Middle frontal gyrus (tissue), 1 donor: ENCODE data around the gene SYT13.

Source experiments
- DNase-seq: peaks from one replicate; pipeline ENCODE4 v3.0.0-alpha.2; 2015; ENCODE audit warnings: low spot score; ENCODE audit errors: extremely low spot score

The SYT13 gene

DNA sequence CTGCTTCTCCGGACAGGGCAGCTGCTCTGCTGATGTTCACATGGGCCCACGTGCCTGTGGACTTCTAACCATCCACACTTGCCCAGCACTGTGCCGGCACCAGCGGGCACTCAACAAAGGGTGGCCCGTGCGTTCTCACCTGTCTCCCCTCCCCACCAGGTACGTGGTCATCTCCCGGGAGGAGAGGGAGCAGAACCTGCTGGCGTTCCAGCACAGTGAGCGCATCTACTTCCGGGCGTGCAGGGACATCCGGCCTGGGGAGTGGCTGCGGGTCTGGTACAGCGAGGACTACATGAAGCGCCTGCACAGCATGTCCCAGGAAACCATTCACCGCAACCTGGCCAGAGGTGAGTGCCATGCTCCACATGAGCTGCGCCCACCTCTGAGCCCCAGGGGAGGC, 66.7 kb downstream of the SYT13 start:
- no peak for DNase-seq

DNA sequence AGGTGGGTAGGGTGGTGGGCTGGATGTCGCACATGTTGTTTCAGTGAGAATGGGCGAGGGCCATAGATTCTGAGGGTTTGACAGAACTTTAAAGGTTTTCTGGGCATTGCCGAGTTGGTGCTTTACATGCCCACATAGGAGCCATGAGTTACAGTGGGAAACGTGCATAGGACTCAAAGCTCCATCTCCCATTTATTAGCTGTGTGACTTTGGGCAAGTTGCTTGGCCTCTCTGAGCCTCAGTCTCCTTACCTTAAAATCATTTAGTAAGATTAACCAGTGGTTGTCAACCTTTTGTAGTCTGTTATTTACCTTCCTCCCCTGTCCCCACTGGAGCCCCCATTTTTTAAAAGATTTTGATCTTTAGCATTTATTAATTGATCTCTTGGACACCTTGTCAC, 67.4 kb downstream of the SYT13 start:
- DNase-seq, result no peak

DNA sequence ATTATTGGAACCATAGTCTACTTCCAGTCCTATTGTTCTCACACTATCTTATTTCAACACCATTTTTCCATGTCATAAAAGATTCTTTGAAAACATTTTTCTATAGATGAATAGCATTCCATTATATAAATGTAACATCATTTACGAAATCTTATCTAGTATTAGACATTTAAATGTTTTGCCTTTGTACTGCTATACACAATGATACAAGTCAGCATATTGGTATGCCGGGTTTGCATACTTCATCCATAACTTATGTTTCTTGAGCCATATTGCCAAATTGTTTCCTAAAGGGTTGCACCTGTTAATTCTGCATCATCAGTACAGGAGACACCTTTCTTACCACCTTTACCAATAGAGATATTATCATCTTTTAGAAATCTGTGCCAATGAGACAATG, 68.2 kb downstream of the SYT13 start:
- DNase-seq, result no peak

DNA sequence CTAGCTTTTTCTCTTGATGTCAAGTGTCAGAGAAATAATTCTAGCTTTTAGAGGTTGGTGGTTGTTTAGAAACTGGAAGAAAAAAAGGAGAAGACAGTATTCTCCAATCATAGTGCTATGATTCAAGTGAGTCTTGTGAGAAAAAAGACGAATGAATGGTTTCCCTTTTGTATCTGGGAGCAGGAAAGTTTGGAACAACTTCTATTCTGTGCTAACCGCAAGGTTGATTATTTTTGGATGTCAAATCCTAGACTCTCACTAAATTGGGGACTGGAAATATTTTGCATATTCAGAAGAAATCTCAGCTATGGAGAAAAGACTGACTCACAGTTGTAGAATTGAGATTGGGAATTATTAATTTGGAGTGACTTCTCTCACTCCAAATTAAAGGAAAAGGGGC, 69.2 kb downstream of the SYT13 start:
- DNase-seq, result no peak

DNA sequence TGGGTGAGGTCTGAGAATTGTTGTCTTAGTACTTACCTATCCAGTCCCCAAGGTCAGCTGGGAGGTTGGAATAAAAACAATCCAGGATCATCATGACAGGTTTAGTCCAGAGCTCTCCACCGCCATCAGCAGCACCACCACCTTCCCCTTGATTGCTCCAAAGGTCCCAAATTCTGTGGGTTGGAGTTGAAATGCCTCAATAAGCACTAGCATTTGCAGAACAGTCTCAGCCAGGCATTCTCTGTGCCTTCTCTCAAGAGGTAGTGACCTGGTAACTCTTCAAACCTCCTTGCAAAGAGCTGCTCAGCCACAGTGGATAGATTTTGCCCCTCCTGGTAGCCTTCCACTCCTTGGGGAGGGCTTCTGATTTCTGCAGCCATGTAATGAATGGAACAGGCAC, 70.1 kb downstream of the SYT13 start:
- no peak for DNase-seq

DNA sequence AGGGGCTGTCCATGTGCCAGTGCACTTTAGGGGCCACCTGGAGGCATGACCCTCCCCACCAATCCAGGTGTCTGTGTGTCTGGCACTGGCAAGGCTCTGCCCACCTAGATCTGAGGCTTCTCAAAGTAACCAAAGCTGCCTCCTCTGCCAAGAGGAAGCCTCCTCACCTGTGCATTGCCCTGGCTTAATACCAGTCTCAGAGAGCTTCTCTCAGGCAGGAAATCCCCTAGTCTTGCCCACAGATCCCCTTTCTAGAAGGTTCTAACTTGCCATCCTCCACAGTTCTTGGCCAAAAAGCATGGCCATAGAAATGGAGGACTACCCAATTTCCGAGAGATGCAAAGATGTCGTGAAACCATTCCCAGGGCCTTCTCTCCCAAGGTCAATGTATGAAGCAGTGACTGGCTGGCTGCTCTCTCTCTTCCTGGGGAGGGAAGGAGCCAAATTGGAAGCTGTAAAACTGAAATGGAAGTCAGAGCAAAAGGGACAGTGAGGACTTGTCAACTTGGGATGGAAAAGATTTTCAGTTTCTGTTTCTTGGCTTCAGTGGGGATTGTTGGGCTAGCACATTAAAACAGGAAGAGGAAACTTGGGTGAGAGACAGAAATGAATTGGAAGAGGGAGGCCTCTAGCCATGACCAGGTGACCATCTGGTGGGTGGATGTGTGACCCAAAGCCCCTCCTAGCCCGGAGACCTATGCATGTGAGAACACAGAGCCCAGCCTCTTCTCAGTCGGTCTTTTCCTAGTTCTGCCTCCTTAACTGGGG, 70.9 kb downstream of the SYT13 start:
- DNase-seq, result no peak

DNA sequence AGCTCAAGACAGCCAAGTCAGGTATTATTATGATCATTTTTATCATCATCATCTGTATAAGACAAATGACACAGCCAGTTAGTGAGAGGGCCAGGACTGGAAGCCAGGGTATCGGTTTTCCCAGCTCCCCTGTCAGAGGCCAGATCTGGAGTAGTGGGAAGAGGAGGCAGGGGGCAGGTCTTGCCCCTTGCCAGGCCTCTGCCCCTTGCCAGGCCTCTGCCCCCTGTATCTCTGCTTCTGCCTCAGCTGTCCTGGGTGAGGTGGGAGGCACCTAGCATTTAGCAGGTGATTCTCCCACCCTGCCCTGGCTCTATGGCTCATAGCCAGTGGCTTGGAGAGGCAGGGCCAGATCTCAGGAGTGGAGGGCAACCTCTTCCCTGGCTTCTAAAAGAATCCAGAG, 72.4 kb downstream of the SYT13 start:
- no peak for DNase-seq

DNA sequence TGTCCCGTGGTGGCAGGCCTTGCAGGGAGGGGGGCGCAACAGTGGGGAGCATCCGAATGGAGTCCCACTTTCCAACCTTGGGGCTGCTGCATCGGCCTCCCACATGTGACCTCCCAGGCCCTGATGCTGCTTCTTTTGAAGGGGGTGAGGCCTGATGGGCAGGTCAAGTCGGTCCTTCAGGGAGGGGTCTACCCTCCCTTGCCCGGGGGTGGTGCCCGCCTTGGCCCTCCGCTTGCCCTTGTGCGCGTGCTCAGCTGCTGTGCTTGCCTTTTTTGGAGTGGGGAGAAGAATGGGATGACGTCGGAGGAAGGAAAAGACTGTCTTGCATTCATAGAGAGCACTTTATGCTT, 72.8 kb downstream of the SYT13 start:
- DNase-seq, result no peak

DNA sequence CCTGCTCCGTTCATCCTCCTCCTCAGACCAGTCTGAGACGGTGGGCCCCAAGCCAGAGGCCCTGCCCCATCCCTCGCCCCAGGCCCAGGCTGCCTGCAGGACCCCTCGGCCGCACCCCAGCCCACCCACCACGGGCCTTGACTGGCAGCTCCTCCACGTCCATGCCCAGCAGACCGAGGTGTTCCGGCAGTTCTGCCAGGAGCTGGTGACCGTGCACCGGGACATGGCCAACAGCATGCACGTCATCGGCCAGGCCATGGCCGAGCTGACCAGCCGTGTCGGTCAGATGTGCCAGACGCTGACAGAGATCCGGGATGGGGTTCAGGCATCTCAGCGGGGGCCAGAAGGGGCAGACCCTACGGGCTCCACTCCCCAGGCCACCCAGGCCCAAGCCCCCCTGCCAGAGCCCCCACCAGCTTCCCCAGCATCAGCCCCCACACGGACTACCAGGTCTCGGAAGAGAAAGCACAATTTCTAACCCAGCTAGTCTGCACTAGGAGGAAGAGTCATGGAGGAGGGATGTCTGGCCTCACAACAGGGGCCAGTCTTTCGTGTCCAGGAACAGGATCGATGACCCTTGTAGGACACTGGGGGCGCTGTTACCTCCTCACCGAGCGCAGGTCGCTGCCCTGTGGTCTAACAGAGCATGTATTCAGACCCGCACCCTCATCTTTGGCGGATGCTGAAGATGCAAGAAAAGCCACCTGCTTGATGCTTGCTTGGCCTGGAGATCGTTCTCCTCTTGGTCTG, 73.4 kb downstream of the SYT13 start:
- no peak for DNase-seq

DNA sequence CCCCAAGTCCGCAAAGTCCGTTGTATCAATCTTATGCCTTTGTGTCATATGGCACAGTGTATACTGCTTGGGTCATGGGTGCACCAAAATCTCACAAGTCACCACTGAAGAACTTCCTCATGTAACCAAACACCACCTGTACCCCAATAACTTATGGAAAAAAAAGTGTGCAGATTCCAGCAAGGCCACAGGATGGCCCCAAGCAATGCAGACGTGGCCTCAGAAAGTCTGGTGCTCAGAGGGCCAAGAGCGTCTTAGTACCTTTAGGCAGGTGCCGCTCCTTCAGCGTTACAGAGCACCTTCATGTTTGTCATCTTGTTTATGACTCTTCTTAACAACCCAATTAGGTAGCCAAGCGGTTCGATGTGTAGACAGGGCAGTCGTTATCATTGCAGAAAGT, 74.4 kb downstream of the SYT13 start:
- DNase-seq, result no peak

DNA sequence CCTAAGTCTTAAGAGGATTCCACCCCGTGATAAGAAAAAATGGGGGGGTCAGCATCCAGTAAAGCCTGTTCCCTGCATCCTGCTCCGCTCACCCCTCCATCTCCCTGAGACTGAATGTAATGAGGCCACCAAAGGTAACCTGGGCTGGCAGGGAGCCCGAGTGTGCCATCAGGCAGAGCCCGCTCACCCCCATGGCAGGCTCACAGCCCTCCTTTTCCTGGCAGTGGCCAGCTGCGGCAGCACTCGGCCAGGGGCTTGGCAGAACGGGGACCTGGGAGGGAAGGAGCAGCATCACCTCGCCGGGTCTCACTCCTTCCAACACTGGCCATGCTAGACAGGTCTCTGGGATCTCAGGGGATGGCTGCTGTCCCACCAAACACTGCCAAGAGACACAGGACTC, 75.3 kb downstream of the SYT13 start:
- no peak for DNase-seq

DNA sequence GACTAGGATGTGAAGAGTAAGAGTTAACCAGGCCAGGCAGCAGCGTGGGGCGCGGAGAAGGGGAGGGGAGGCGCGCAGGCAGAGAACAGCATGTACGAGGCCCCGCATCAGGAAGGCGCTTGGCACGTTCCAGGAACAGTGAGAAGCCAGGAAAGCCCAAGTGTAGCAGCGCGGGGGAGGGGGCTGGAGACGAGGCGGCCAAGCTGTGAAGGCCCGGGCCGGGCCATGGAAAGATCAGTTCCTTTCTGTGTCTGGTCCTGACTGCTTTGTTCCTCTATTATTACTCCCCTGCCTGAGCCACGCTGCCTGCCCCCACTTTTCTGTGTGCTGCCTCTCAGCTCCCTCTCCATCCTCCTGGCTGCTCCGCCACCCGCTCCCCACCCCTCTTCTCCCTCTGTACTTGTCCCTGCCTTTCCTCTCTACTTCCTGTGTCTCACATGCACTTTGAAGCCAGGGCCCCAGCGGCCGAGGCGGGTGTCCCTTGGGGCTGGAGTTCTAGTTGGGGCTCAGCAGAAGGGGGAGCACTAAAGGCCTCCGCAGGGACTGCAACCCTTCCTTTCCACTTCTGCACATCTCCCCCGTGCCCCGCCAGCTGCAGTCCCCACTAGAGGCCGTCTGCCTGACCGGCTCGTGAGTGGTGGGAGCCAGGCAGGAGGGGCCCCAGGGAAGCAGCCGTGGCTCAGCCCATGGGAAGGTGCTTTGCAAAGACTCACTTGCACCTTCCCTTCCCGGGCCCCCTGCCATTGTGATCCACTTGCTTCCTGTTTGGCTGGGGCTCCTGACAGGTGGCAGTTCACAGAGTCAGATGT, 76.0 kb downstream of the SYT13 start:
- DNase-seq, result peak; percentile 15

DNA sequence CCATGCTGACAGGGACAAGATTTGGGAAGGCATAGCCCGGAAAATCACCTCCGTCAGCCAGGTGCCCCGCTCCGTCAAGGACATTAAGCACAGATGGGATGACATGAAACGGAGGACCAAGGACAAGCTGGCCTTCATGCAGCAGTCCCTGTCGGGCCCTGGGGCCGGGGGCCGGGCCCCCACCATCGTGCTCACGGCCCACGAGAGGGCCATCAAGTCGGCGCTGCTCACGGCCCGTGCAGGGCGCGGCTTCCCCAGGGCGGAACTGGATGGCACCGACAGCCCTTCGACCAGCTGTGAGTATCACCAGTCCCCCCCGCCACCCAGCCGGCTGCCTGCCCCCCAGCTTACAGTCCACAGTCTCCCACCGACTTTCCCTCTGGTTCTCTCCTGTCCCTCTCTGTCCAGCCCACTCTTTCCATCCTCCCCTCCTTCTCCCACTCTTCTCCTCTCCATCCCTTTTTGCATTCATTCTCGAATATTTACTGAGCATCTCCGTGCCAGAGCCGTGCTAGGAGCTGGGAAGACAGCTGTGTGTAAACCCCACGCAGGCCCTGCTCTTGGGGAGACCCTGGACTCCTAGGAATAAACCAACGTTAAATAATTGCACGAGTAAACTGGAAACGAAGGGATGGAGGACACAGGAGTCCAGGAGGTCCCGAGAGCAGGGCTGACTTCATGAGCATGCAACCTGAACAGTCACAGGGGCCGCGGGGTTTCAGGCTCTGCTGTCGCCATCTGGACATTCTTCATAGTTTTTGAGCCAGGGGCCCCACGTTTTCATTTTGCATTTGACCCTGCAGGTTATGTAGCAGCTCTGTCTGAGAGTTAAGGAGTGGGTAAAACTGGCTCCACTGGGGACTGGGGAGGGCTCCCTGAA, 76.9 kb downstream of the SYT13 start:
- DNase-seq, result no peak

DNA sequence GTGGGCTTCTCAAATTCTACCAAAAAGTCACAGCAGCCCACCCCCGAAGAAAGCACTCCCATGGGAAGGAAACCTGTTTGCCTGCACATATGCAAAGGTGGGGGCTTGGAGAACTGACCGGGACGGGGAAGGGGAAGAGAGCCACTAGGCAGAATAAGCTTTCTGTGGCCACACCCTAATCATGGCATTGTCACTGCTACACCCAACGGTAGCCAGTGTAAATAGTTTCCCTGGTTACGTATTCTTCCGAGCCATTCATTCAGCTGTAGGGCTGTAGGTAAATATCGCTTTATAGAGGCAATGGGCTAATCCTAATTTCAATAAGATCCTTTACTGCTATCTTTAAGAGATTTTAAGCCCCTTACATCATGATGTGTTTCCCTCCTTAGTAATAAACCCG, 78.0 kb downstream of the SYT13 start:
- no peak for DNase-seq

DNA sequence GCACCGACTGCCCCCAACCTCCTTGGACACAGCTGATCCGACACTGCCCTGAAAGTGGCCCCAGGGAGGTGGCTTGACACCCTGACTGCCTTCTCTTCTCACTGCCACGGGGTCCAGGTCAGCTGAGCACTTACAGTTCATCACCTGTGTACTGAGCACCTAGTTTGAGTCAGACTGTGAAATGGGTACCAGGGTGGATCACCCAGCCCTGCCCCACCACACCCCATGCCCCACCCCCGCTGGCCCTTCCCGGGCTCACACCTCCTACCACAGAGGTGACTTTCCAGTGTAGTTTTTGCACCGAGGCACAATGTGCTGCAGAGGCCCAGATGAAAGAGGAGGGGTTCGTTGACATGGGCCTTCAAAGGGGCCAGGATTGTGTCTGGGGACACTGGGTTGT, 80.2 kb downstream of the SYT13 start:
- no peak for DNase-seq

DNA sequence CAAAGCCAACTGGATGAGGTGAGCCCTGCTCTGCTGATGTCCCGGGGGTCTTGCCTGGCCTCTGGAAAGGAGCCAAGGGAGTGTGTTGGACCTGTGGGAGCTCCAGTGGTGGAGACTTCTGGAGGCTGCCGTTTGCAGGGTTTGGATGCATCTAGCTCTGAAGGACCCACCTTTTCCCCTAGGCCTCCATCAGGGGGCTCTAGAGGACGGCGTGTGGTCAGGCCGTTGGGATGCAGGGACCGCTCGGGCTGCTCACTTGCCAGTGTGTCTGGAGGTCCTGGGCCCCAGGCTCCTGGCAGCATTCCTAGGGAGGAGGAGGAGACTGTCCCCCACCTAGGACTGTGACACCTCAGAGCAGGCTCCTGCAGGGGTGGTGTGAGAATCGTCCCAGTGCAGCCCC, 81.4 kb downstream of the SYT13 start:
- no peak for DNase-seq

DNA sequence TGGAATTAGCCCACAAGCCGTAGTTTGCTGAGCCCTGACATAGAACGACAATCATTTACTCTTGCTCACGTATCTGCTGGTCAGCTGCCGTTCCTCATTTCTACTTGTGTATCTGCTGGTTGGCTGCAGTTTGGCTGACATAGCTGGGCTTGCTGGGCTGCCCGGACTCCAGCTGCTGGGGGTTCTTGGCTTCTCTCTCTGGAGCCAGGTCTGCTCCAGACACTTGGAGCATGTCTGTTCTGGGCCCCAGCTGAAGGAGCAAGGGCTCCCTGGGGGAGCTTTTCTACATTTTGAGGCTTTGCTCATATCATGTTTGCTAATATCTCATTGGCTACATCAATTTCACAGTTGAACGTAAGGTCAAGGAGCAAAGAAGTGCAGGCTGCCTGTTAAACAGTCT, 92.4 kb downstream of the SYT13 start:
- DNase-seq, result no peak
